HepG2 (cell line): ENCODE measurements around the gene ADPGK. TPM values are rescaled to one million over a fixed set of nuclear protein-coding genes. Genes with fewer than 3 reads are reported as not detected.

Experiments
- ARID2 ChIP-seq: sonication (generic); formaldehyde crosslinking; IDR thresholded peaks from 2 replicates; pipeline ENCODE4 v1.8.1; 2022; ENCODE audit warnings: mild to moderate bottlenecking, missing genetic modification reagents, borderline replicate concordance
- CBX5 ChIP-seq: sonication (generic); formaldehyde crosslinking; IDR thresholded peaks from 2 replicates; pipeline ENCODE4 v1.4.0; 2020; ENCODE audit warnings: missing genetic modification reagents, borderline replicate concordance
- HNRNPL ChIP-seq: fragments of 200-400 bp; formaldehyde crosslinking; IDR thresholded peaks from 2 replicates; pipeline ENCODE4 v1.6.1; 2017; ENCODE audit warnings: mild to moderate bottlenecking, low read depth, low read length
- PAWR ChIP-seq: sonication (generic); formaldehyde crosslinking; IDR thresholded peaks from 2 replicates; pipeline ENCODE4 v1.4.0; 2020; ENCODE audit warnings: missing genetic modification reagents, mild to moderate bottlenecking, borderline replicate concordance
- RFX5 ChIP-seq: IDR thresholded peaks from 2 replicates; pipeline ENCODE4 v1.6.1; 2011; ENCODE audit warnings: low read depth, low read length, improper control_type of control experiment
- TOPORS ChIP-seq: sonication (generic); formaldehyde crosslinking; IDR thresholded peaks from 2 replicates; pipeline ENCODE4 v1.8.0; 2023; ENCODE audit warnings: mild to moderate bottlenecking, missing genetic modification reagents
- ZNF230 ChIP-seq: sonication (generic); formaldehyde crosslinking; IDR thresholded peaks from 2 replicates; pipeline ENCODE4 v1.4.0; 2020; ENCODE audit warnings: mild to moderate bottlenecking, missing genetic modification reagents
- ZNF263 ChIP-seq: sonication (generic); formaldehyde crosslinking; IDR thresholded peaks from 2 replicates; pipeline ENCODE4 v1.4.0; 2020; ENCODE audit warnings: missing genetic modification reagents
- ZNF468 ChIP-seq: sonication (generic); formaldehyde crosslinking; IDR thresholded peaks from 2 replicates; pipeline ENCODE4 v1.8.0; 2022; ENCODE audit warnings: mild to moderate bottlenecking, moderate library complexity, missing genetic modification reagents
- ZNF7 ChIP-seq: IDR thresholded peaks from 2 replicates; pipeline ENCODE4 v1.6.1; 2016; ENCODE audit warnings: missing biosample characterization, missing genetic modification reagents
- ZNF703 ChIP-seq: sonication (generic); formaldehyde crosslinking; IDR thresholded peaks from 2 replicates; pipeline ENCODE4 v1.5.1; 2020; ENCODE audit warnings: missing genetic modification reagents, mild to moderate bottlenecking, moderate library complexity, borderline replicate concordance
- polyA plus RNA-seq, 8 experiments: library from polyadenylated mRNA; depleted of rRNA in 3 of 8; stranded (reverse) in 7 of 8; unstranded in 1 of 8; fragments of >200 nt; fragmentation: Illumina TruSeq in 4 of 8; extraction: Trizol in 4 of 8; gene quantifications; 2 replicates each; pipeline versions ENCODE4 v1.2.1 to v1.2.3, GENCODE V29; 2011 to 2016; ENCODE audit warnings: low read depth in 4 of 8, missing spikeins in 1 of 8, mixed read lengths in 1 of 8; ENCODE audit not compliant: insufficient read depth in 1 of 8
- total RNA-seq, 5 experiments: library from RNA; depleted of rRNA; stranded (reverse); fragments of >200 nt; fragmentation: Illumina TruSeq; extraction: Trizol; gene quantifications; 2 replicates each; pipeline ENCODE4 v1.2.3, GENCODE V29; 2016; ENCODE audit warnings: low read depth in 1 of 5
- TF ChIP-seq, protein P1 (sequence below): sonication (generic); formaldehyde crosslinking; IDR thresholded peaks from 2 replicates; pipeline ENCODE4 v1.8.1; 2022; ENCODE audit warnings: mild to moderate bottlenecking, missing genetic modification reagents
- TF ChIP-seq, protein P2 (sequence below): sonication (generic); formaldehyde crosslinking; IDR thresholded peaks from 2 replicates; pipeline ENCODE4 v1.4.0; 2020; ENCODE audit warnings: mild to moderate bottlenecking, missing genetic modification reagents
- TF ChIP-seq, protein P3 (sequence below): sonication (generic); formaldehyde crosslinking; IDR thresholded peaks from 2 replicates; pipeline ENCODE4 v1.5.0; 2020; ENCODE audit warnings: mild to moderate bottlenecking, missing genetic modification reagents, borderline replicate concordance
- TF ChIP-seq, protein P4 (sequence below): sonication (generic); formaldehyde crosslinking; IDR thresholded peaks from 2 replicates; pipeline ENCODE4 v1.5.1; 2020; ENCODE audit warnings: mild to moderate bottlenecking, missing genetic modification reagents
- TF ChIP-seq, protein P5 (sequence below): sonication (generic); formaldehyde crosslinking; IDR thresholded peaks from 2 replicates; pipeline ENCODE4 v1.8.1; 2022; ENCODE audit warnings: low read depth, mild to moderate bottlenecking, missing genetic modification reagents

ADPGK gene
- total and polyA plus RNA-seq, 2 of the 13 experiments (the other 11 are each of a cell fraction or from before 2014, with no cell fraction given): 61.6 to 67.5 TPM

DNA sequence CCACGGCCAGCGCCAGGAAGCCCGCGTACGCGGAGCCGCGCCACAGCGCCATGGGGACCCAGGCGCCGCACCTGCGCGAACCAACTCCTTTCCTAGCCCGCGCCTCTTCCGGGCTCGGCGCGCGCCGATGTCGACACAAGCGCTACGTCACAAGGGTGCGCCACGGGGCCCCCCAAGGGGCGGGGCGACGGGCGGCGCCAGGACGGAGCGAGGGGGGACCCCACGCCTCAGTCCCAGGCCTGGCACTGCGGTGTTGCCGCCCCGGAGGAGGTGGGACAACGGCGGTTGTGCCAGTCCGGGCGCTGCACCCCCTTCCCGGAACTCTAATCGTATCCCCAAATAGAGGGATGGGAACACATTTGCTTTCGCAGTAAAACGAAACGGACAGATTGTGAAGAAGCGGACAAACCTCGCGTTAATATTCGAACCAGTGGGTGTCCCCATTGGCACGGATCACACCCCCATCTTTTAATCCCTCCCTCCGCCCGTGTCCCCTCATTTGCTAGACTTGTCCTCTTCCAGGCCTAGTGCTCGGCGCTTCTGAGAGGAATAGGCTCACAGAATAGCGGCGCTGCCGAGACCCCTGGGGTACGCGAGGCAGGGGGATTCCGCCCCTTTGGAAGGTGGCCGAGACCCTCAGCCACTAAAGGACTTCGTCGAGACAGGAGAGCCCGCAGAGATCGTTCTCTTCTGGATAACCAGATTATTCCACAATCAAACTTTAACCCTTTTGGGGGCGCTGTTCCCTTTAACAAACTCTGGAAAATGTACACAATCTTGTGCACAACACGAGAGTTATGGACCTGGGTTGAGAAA lies at the start of gene ADPGK (continued):
- no peak for TF ChIP-seq ZNF468 (CRISPR knock-in tag)
- TF ChIP-seq ZNF230 (CRISPR knock-in tag): no peak; the same call in 1 of the 2 replicates
- TF ChIP-seq PAWR: no peak
- TF ChIP-seq, protein P1, sequence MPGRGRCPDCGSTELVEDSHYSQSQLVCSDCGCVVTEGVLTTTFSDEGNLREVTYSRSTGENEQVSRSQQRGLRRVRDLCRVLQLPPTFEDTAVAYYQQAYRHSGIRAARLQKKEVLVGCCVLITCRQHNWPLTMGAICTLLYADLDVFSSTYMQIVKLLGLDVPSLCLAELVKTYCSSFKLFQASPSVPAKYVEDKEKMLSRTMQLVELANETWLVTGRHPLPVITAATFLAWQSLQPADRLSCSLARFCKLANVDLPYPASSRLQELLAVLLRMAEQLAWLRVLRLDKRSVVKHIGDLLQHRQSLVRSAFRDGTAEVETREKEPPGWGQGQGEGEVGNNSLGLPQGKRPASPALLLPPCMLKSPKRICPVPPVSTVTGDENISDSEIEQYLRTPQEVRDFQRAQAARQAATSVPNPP: no peak
- TF ChIP-seq HNRNPL: peak; percentile 90; the same call in 1 of the 2 replicates
- 0 out of 2 replicates have a peak, but pooled peaks have one; percentile 30 for TF ChIP-seq ZNF703
- TF ChIP-seq, protein P2, sequence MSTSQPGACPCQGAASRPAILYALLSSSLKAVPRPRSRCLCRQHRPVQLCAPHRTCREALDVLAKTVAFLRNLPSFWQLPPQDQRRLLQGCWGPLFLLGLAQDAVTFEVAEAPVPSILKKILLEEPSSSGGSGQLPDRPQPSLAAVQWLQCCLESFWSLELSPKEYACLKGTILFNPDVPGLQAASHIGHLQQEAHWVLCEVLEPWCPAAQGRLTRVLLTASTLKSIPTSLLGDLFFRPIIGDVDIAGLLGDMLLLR: peak; percentile 85
- TF ChIP-seq TOPORS (CRISPR knock-in tag): no peak; the same call in none of the 2 replicates
- TF ChIP-seq, protein P3, sequence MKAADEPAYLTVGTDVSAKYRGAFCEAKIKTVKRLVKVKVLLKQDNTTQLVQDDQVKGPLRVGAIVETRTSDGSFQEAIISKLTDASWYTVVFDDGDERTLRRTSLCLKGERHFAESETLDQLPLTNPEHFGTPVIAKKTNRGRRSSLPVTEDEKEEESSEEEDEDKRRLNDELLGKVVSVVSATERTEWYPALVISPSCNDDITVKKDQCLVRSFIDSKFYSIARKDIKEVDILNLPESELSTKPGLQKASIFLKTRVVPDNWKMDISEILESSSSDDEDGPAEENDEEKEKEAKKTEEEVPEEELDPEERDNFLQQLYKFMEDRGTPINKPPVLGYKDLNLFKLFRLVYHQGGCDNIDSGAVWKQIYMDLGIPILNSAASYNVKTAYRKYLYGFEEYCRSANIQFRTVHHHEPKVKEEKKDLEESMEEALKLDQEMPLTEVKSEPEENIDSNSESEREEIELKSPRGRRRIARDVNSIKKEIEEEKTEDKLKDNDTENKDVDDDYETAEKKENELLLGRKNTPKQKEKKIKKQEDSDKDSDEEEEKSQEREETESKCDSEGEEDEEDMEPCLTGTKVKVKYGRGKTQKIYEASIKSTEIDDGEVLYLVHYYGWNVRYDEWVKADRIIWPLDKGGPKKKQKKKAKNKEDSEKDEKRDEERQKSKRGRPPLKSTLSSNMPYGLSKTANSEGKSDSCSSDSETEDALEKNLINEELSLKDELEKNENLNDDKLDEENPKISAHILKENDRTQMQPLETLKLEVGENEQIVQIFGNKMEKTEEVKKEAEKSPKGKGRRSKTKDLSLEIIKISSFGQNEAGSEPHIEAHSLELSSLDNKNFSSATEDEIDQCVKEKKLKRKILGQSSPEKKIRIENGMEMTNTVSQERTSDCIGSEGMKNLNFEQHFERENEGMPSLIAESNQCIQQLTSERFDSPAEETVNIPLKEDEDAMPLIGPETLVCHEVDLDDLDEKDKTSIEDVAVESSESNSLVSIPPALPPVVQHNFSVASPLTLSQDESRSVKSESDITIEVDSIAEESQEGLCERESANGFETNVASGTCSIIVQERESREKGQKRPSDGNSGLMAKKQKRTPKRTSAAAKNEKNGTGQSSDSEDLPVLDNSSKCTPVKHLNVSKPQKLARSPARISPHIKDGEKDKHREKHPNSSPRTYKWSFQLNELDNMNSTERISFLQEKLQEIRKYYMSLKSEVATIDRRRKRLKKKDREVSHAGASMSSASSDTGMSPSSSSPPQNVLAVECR: peak; percentile 99
- no peak for TF ChIP-seq ZNF7
- TF ChIP-seq, protein P4, sequence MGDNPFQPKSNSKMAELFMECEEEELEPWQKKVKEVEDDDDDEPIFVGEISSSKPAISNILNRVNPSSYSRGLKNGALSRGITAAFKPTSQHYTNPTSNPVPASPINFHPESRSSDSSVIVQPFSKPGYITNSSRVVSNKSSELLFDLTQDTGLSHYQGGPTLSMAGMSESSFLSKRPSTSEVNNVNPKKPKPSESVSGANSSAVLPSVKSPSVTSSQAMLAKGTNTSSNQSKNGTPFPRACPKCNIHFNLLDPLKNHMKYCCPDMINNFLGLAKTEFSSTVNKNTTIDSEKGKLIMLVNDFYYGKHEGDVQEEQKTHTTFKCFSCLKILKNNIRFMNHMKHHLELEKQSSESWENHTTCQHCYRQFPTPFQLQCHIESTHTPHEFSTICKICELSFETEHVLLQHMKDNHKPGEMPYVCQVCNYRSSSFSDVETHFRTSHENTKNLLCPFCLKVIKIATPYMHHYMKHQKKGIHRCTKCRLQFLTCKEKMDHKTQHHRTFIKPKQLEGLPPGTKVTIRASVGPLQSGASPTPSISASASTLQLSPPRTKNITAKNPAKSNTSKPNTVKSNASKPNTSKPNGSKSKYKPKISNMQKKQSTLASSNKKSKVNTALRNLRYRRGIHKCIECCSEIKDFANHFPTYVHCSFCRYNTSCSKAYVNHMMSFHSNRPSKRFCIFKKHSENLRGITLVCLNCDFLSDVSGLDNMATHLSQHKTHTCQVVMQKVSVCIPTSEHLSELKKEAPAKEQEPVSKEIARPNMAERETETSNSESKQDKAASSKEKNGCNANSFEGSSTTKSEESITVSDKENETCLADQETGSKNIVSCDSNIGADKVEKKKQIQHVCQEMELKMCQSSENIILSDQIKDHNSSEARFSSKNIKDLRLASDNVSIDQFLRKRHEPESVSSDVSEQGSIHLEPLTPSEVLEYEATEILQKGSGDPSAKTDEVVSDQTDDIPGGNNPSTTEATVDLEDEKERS: 0 out of 2 replicates have a peak, but pooled peaks have one; percentile 48
- no peak for TF ChIP-seq ARID2
- TF ChIP-seq, protein P5, sequence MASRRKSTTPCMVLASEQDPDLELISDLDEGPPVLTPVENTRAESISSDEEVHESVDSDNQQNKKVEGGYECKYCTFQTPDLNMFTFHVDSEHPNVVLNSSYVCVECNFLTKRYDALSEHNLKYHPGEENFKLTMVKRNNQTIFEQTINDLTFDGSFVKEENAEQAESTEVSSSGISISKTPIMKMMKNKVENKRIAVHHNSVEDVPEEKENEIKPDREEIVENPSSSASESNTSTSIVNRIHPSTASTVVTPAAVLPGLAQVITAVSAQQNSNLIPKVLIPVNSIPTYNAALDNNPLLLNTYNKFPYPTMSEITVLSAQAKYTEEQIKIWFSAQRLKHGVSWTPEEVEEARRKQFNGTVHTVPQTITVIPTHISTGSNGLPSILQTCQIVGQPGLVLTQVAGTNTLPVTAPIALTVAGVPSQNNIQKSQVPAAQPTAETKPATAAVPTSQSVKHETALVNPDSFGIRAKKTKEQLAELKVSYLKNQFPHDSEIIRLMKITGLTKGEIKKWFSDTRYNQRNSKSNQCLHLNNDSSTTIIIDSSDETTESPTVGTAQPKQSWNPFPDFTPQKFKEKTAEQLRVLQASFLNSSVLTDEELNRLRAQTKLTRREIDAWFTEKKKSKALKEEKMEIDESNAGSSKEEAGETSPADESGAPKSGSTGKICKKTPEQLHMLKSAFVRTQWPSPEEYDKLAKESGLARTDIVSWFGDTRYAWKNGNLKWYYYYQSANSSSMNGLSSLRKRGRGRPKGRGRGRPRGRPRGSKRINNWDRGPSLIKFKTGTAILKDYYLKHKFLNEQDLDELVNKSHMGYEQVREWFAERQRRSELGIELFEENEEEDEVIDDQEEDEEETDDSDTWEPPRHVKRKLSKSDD: no peak
- TF ChIP-seq ZNF263 (CRISPR knock-in tag): 0 out of 2 replicates have a peak, but pooled peaks have one; percentile 14
- peak; percentile 78; the same call in 1 of the 2 replicates for TF ChIP-seq CBX5 (CRISPR knock-in tag)
- 0 out of 2 replicates have a peak, but pooled peaks have one; percentile 36 for TF ChIP-seq RFX5
